ENCODE data around the gene AUTS2.

AUTS2 gene

GRCh38 chr7:70190281-70190680 is 592.0 kb downstream of the AUTS2 start:
- no peak for DNase-seq (ENCODE audit: low read depth)

DNA sequence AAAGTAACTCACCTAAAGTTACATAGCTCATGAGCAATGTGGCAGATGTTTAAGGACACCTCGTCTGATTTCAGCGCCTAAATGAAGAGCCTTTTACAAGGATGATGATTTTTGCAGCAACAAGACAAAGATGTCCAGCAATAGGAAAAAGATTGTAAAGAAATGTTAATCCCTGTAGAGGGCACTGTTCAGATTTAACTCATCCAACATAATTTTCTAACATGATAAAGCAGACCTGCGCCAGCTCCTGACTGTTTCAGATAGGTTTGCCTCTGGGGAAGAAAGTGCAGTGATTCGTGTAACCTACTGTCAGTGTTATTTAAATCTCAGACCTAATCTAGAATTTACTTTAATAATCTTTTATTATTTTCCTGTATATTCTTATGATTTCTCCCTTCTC is 595.2 kb downstream of the AUTS2 start:
- no peak for DNase-seq (ENCODE audit: low read depth)

DNA sequence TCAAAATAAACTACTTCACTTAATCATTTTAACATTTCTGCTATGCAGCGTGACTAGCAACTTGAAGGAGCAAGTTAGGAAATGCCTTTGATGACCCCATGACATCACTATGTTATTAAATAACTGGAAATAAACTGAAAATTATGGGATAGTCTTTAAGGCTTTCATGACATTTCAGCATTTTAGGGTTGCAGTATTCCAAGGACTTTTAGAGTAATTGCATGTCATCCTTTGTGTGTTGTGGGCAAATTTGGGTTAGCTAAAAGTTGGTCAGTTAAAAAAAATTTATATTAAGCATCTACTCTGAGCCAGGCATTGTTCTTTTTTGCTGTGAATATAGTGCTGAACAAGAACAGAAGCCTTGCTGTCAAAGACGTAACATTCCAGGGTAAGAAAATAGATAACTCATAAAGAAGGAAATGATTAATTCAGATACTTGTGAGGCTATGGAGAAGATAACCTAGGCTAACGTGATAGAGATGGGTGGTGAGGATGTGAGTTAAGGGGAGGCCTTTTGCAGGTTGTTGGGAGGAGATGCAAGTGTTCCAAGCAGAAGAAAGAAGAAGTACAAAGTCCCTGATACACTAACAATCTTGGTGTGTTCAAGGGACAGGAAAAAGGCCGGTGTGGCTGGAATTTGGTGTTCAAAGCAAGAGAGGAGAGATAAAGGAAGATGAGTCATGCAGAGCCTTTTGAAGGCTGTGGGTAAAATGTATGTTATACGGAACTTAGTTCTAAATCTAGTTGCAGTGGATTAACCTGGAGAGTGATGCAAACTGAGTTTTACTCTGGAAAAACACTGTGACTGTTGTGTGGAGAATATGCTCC is 610.2 kb downstream of the AUTS2 start:
- no peak for DNase-seq (ENCODE audit: low read depth)

DNA sequence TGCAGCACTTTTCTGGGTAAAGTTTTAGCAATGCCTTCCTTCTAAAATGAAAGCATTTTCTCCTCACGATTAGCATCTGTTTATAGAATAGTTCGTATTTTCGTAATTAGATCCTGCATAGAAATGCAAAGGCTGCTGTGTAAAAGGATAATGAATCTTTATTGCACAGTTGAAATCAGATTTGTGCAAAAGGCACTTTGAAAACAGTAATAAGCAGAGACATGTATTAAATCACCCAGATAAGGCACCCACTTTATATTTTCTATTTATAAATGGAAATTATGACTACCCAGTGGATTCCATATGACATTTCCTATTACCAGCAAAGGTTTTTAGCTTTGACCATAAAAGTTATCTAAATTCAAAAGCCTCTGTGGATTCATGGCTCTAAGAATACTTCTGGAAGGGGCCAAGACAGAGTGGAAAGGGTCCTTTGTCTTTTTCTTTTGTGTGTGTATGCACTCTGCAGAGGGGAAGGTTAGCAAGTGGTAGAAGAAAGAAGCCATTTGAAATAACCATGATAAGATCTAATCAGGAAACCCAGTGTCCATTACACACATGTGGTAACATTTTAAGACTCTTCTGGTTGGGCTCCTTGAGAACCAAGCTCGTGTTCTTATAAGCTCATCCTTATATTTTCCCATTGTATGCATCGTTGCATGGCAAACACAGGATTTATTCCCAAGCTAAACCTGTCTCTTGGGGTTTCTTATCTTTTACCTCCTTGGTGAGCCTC is 612.1 kb downstream of the AUTS2 start:
- DNase-seq (ENCODE audit: low read depth): no peak

GRCh38 chr7:70210936-70211310 is 612.6 kb downstream of the AUTS2 start:
- DNase-seq (ENCODE audit: low read depth): no peak

GRCh38 chr7:70212281-70212680 is 614.0 kb downstream of the AUTS2 start:
- no peak for DNase-seq (ENCODE audit: low read depth)

GRCh38 chr7:70214071-70214470 is 615.8 kb downstream of the AUTS2 start:
- no peak for DNase-seq (ENCODE audit: low read depth)

DNA sequence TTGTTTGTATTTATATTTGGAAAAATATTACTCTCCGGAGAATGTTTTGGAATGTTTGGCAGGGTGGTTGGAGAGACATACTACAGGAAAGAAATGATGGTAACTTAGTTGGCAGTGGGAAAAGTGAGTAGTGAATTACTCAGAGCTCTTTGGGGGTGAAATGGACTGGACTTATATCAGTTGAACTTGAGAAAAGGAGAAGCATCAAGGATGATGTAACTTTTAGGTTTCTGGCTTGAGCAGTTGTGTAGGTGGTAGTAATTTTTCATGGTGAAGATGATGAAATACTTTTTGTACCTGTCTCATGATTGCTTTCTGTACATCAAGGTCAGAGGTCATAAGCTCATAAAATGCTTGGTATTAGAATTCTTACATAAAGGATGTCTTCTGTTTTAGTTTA is 617.2 kb downstream of the AUTS2 start:
- no peak for DNase-seq (ENCODE audit: low read depth)

DNA sequence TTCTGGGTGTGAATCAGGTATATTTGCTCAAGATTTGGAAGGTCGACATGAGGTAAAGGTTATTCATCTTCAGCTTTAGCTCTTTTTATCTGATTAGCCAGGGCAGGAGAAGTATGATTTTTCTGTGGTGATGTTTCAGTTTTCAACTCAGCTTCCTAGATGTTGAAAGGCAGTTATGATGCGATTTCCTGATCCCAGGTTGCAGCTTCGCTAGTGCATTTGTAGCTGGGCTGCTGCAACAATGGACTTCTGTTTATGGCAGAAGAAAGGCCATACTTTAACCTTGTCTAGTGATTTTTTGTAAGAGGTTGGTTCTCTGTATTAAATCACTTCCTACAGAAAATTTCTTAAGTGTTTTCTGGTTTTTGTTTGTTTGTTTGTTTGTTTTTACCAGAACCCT is 619.3 kb downstream of the AUTS2 start:
- no peak for DNase-seq (ENCODE audit: low read depth)

DNA sequence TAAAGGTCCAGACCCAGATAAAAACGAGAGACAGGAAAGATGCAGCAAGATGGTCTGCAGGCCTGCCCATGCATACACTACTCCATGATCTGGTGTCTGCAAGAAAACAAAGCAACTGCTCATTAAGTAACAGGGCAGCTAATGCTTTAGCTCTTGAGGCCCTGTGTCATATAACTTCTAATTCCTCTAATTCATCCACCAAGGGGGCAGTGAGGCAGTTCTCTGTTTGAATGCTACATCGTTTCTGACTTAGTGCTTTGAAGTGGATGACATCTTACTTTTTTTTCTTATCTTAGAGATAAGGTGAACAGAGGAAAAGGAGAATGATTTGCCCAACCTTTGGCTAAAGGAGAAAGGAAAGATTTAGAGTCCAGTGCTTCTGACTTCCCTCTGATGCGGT is 619.7 kb downstream of the AUTS2 start:
- DNase-seq (ENCODE audit: low read depth): no peak

DNA sequence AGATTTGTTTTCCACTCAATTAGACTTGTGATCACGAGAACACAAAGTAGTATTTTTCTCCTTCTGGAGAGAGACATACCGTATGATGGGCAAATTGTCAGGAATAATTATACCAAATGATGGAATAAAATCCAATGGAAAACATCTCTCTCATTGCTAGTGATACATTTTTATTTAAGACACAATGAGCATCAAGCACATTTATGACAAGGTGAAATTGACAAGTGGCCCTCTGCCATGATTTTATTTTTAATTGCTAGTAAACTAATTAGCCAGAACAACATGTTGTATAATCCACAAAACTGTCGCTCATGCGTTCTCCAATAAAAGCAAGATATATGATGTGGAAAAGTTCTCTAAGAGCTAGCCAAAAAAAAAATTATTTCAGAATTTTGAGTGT is 620.8 kb downstream of the AUTS2 start:
- DNase-seq (ENCODE audit: low read depth): no peak

GRCh38 chr7:70229242-70229641 is 631.0 kb downstream of the AUTS2 start:
- no peak for DNase-seq (ENCODE audit: low read depth)

DNA sequence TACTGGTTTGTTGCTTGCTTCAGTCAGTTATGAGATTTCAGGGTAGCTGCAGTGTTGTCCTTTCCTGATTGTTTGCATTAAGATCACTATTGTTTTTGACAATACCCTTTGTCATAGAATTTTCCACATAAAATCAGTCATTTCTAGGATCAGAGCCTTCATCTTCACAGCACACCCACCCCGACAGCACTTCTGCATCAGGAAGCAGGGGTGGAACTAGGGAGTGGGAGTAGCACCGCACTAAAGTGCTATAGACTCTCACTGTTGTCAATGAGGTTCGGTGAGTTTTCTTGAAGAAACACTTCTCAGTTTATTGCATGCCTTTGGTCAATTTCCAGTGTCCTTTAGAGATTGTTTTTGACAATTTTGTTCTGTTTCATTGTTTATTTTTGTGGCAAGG is 632.5 kb downstream of the AUTS2 start:
- no peak for DNase-seq (ENCODE audit: low read depth)

DNA sequence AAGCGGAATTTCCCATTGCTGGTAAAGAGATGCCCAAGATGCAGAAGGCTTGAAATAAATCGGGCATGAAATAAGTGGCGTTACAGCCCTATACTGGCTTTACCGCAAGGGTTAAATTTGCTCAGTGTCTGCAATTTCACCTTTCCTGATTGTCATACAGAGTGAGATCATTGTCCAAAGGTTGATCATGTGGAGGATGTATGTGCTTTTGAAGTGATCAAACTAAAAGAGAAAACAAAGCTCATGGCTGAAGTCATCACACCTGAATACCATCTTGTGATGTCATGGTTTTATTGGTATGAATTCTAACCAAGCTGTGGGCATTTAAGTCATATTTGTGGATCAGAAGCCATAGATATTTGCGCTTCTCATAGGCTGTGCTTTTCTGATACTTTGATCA is 635.5 kb downstream of the AUTS2 start:
- DNase-seq (ENCODE audit: low read depth): no peak

GRCh38 chr7:70237256-70237655 is 639.0 kb downstream of the AUTS2 start:
- DNase-seq (ENCODE audit: low read depth): no peak

DNA sequence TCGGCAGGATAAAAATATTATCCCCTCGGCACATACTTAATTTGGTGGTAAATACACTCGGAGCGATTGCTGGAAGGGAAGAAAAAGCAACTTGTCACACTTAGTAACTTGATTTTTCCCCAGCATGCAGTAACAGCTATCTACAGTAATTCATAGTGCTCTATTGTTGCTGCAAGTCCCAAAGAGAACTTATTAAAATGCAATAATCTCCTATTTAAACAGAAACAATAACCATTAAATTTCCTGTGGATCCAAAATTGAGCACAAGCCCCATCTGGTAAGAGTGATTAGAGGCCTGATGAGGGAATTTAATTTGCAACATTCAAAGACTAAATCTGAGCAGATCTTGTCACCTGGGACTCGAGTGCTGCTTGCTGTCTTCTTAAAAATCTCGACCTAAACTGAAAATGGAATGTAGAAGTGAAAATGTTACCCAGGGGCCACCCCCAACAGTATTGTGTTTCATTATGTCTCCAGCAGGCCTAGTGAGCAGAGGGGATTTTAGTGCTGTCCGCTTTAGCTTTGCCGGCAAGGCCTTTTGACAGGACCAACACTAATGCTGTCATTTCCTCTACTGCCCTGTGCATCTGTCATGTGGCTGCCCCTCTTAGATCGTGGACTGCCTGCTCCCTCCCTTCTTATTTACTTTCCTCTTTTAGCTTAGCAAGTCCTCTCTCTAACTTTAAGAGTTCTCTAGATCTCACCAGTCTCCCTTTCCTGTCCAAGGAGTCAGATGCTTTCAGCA is 639.7 kb downstream of the AUTS2 start:
- no peak for DNase-seq (ENCODE audit: low read depth)

- no peak for DNase-seq (ENCODE audit: low read depth)
Measured at GRCh38 chr7:70239918-70240317, 641.6 kb downstream of the AUTS2 start.

DNA sequence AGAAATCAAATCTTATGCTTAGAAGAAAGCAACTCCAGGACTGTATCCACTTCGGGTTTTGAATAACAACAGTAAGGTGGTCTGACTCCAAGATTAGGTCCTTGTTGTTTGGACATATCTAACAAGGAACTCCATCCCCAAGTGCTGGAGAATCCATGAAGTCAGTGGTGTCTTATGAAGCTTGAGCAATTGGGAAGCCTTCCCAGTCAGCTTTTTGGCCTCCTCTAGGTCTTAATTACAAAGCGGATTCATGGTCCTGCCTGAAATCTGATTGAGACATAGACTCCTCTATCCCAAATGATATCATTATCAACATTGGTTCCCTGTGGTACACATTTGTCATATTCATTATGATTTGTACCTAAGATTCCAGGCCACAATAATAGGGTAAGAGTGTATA is 642.6 kb downstream of the AUTS2 start:
- no peak for DNase-seq (ENCODE audit: low read depth)

GRCh38 chr7:70241536-70242175 is 643.4 kb downstream of the AUTS2 start:
- DNase-seq (ENCODE audit: low read depth): no peak

GRCh38 chr7:70242826-70243225 is 644.6 kb downstream of the AUTS2 start:
- no peak for DNase-seq (ENCODE audit: low read depth)

- no peak for DNase-seq (ENCODE audit: low read depth)
Measured at GRCh38 chr7:70243443-70243842, 645.2 kb downstream of the AUTS2 start.

DNA sequence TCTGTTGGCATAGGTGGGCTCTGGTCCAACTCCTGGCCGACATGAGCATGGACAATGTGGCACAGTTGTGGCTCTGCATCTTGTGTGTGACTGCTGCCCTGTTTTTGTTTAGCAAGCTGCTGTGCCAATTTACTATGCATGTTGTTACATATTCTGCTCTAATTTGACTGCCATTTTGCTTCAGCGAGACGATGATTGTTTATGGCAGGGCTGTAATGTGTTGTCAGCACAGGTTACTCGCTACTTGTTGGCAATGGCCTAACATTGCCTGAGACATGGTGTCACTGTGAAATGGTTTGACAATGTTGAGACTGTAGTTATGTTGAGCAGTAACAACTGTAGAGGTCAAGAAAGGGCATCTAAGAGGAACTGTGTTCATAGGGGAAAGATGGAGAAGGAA is 659.6 kb downstream of the AUTS2 start:
- DNase-seq (ENCODE audit: low read depth): no peak

GRCh38 chr7:70259502-70259901 is 661.2 kb downstream of the AUTS2 start:
- no peak for DNase-seq (ENCODE audit: low read depth)
